Body of pancreas (tissue), 4 donors: Measurements from ENCODE around the gene TNFRSF18.

Experiments used
- CTCF ChIP-seq, 7 experiments: fragments of 450-650 bp in 4 of 7; fragments of 200-600 bp in 3 of 7; sonication (generic) in 3 of 7; IDR thresholded peaks; one replicate each; pipeline ENCODE4 v1.5.1; 2016 to 2019; ENCODE audit warnings: antibody characterized with exemption in 7 of 7
- POLR2A ChIP-seq, 3 donors: fragments of 450-650 bp; IDR thresholded peaks; one replicate each; pipeline ENCODE4 v1.6.1; 2016; ENCODE audit warnings: antibody characterized with exemption in 3 of 3, mild to moderate bottlenecking in 2 of 3

GRCh38 chr1:1213345-1214265 is 7.2 kb upstream of the TNFRSF18 start, which contains the start of gene TNFRSF4:
- TF ChIP-seq CTCF (IDR thresholded peaks at IDR 0.05) (no peak), POLR2A (IDR thresholded peaks at IDR 0.05) (no peak)
